Hematopoietic multipotent progenitor cell (in vitro differentiated cells): ENCODE results near the gene UGT2B10. TPM values are rescaled to one million over a fixed set of nuclear protein-coding genes. Genes with fewer than 3 reads are reported as not detected.
"Not testable (repeated sequence)": the region's sequence is repeated elsewhere in the genome, so short reads cannot be mapped to it uniquely, and the experiment has no call there.

Experiments used
- DNase-seq, 3 donors: peaks; one replicate each; pipeline ENCODE4 v3.0.0-alpha.2; 2011 to 2015; ENCODE audit warnings: low read depth in 2 of 3, low spot score in 2 of 3
- total RNA-seq: library from RNA; depleted of rRNA; stranded (reverse); fragments of >200 nt; gene quantifications from one replicate; pipeline ENCODE4 v1.2.3, GENCODE V29; 2012

The UGT2B10 gene
- not detected for total RNA-seq

DNA sequence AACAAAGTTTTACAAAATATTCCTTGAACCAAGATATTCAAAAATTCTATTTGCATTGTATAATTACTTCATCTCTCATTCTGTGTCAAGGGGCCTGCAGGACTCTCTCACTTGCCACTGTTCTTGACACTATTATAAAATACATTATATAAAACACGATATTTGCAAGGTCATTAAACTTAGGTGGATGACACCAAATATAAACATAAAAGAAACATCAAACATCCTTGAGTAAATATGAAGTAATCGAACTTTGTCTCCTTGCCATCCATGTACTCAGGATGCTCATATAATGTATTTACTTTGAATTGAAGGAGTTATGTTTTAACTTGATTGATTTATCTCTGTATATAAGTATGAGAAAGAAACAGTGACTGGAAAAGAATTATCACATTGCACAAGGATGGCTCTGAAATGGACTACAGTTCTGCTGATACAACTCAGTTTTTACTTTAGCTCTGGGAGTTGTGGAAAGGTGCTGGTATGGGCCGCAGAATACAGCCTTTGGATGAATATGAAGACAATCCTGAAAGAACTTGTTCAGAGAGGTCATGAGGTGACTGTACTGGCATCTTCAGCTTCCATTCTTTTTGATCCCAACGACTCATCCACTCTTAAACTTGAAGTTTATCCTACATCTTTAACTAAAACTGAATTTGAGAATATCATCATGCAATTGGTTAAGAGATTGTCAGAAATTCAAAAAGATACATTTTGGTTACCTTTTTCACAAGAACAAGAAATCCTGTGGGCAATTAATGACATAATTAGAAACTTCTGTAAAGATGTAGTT lies at the start of gene UGT2B10:
Gene UGT2B10, plus strand, starts transcription at position 378 of the 793 bp plus-strand sequence. Its CDS starts 26 bp downstream, at position 404.
- DNase-seq, result not testable (repeated sequence)

GRCh38 chr4:68771836-68772235 lies 44.0 kb upstream of the UGT2B10 start:
- DNase-seq, result not testable (repeated sequence)

DNA sequence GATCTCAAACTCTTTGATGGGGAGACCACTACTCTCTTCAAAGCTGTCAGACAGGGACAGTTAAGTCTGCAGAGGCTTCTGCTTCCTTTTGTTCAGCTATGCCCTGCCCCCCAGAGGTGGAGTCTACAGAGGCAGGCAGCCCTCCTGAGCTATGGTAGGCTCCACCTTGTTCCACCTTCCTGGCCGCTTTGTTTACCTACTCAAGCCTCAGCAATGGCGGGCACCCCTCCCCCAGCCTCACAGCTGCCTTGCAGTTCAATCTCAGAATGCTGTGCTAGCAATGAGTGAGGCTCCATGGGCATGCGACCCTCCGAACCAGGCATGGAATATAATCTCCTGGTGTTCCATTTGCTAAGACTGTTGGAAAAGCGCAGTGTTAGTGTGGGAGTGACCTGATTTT lies 42.1 kb upstream of the UGT2B10 start:
- DNase-seq, result no peak

DNA sequence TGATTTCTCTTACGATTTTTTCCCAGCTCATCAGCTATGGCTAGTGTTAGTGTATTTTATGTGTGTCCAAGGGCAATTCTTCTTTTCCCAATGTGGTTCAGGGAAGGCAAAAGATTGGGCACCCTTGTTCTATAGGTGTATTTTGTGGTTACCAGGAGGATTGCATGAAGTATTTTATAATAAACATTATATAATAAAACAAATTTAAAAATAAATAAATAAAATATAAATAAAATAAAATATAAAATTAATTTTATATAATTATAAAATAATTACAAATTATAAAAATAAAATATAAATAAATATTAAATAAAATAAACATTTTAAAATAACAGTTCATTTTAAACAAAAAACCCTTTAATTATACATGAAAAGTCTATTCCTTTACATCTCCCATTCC lies 35.6 kb upstream of the UGT2B10 start:
- no peak for DNase-seq

GRCh38 chr4:68797048-68797447 lies 18.7 kb upstream of the UGT2B10 start:
- DNase-seq, result no peak

- DNase-seq, result no peak
These were observed 18.2 kb upstream of the UGT2B10 start for GRCh38 chr4:68797618-68798017.

- DNase-seq, result no peak
These were observed 12.8 kb upstream of the UGT2B10 start for GRCh38 chr4:68803013-68803412.

GRCh38 chr4:68808060-68808459 lies 7.7 kb upstream of the UGT2B10 start:
- DNase-seq, result no peak

DNA sequence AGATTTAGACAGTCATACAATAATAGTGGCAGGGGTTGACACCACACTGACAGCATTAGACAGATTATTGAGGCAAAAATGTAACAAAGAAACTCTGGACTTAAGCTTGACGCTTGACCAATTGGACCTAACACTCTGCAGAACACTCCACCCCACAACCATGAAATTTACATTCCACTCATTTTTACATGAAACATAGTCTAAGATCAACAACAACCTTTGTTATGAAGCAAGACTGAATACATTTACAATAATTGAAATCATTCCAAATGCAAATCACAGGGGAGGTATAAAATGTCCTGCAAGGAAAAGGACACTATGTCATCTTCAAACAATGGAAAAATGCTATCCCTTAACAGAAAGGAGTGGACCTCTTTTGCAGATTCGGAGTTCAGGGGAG lies 4.9 kb upstream of the UGT2B10 start:
- DNase-seq, result no peak

- DNase-seq, result not testable (repeated sequence)
These were observed 844 bp downstream of the UGT2B10 start for GRCh38 chr4:68816410-68817265.

- DNase-seq, result no peak
These were observed 1.6 kb downstream of the UGT2B10 start for GRCh38 chr4:68817386-68817785.

DNA sequence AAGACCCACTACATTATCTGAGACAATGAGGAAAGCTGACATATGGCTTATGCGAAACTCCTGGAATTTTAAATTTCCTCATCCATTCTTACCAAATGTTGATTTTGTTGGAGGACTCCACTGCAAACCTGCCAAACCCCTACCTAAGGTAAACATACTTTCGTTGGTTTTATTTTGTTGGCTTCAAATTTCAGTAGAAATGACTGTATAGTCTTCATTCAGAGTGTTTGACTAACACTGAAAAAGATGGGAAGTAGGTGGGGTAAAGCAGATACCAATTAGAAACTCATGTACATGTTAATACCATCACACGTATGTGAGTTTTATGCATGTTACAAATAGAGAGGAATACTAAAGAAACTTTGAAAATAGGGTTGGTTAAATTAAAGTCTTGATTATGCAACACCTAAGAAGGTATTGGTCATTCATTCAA lies 2.3 kb downstream of the UGT2B10 start:
- not testable (repeated sequence) for DNase-seq

- no peak for DNase-seq
These were observed 15.8 kb downstream of the UGT2B10 start for GRCh38 chr4:68831642-68832041.

DNA sequence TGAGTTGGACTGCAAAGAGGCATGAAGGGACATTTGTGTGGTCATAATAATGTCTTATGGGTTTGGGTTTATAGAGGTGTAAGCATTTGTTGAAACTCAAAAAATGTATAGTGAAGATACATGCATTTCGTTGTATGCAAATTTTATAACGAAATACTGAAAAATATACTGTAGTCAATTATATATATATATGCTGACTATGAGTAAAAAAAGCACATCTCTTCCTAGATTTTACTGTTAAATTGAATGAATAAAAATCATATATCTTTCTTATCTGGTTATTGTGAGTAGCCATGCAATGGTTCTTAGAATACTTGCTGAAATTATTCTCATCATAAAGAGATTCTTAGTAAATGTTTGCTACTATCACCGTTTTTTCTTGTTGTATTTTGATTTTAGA lies 34.5 kb downstream of the UGT2B10 start:
- no peak for DNase-seq

GRCh38 chr4:68855771-68856170 lies 40.0 kb downstream of the UGT2B10 start:
- DNase-seq, result no peak

DNA sequence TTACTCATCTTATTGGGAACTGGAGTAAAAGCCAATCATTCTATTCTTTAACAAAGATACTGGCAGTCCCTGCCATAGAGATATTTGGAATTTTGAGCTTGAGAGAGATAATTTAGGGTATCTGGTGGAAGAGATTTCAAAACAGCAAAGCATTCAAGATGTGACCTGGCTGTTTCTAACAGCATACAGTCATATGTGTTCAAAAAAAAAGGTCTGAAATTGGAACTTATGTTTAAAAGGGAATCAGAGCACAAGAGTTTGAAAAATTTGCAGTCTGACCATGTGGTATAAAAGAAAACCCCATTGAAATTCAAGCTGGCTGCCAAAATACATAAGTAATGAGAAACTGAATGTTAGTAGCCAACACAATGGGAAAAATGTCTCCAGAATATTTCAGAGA lies 42.2 kb downstream of the UGT2B10 start:
- no peak for DNase-seq

- no peak for DNase-seq
These were observed 43.9 kb downstream of the UGT2B10 start for GRCh38 chr4:68859655-68860054.

GRCh38 chr4:68861057-68861456 lies 45.3 kb downstream of the UGT2B10 start:
- DNase-seq, result no peak

DNA sequence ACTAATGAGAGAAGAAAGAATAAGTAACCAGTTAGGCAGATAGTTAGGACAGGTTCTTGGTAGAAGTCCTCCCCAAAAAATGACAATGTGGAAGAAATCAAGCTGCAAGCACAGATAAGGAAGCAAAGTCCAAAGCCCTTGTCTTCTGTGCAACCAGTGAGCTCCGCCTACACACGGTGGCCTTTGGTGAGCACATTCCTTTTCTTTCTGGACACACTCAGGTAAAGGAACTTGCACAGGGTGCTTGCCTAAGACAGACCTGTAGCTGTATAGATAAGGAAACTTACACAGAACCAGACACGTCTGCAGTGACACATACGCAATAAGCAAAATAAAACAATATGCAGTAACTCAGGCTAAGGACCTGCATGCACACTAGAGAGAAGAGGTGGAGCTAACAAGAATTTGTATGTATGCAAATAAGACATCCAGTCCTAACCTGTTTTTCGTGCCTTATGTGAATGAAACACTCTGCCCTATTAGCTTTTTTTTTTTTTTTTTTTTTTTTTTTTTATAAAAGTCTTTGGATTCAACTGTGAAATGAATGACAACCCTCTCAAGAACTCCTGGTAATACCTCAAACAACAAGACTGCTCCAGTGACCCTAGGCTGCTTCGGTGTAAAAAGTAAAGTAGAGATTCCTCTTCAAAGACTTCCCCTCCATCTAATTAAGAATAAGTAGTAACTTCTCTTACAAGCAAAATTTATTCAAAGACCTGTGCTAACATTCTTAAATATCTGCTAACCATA lies 48.8 kb downstream of the UGT2B10 start:
- DNase-seq, result no peak

DNA sequence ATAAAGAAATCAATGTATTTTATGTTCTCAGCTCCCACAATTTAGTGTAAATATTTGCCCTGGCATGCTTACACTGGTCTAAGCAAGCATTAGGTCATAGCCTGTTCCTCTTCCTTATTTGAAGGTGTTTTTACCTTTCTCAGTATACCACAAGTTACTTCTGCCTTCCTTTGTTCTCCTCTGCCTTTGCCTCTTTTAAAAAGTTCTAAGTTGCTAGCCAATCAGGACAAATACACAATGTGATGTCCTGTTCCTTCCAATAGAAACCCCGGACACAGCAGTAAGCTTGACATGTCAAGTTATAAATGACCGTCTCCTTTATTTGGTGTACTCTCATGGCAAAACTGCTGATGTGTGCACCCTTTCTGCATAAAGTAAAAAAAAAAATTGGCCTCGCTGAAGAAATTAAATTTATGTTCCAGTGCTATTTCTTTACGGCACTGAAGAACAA lies 49.4 kb downstream of the UGT2B10 start:
- DNase-seq, result no peak

GRCh38 chr4:68865760-68866159 lies 50.0 kb downstream of the UGT2B10 start:
- DNase-seq, result no peak
